Tibial nerve (tissue), 4 donors: Measurements from ENCODE around the gene SPOCK3. TPM values are rescaled to one million over a fixed set of nuclear protein-coding genes. Genes with fewer than 3 reads are reported as not detected.

Experiments
- DNase-seq, 2 donors: peaks; one replicate each; pipeline ENCODE4 v3.0.0-alpha.2; 2019; ENCODE audit warnings: low spot score in 2 of 2
- H3K27ac ChIP-seq, 4 donors: fragments of 200-600 bp; sonication (generic) in 3 of 4; one replicate each; pipeline ENCODE4 v1.5.1; 2017 to 2019; ENCODE audit warnings: mild to moderate bottlenecking in 1 of 4
- H3K27me3 ChIP-seq, 2 donors: fragments of 200-600 bp; sonication (generic) in 1 of 2; one replicate each; pipeline versions ENCODE4 v1.5.1 to v1.6.0; 2017 to 2019
- H3K36me3 ChIP-seq, 3 donors: fragments of 200-600 bp; sonication (generic); one replicate each; pipeline ENCODE4 v1.5.1; 2018 to 2019
- H3K4me1 ChIP-seq, 4 donors: fragments of 200-600 bp; sonication (generic) in 3 of 4; one replicate each; pipeline ENCODE4 v1.5.1; 2017 to 2019
- H3K4me3 ChIP-seq, 4 donors: fragments of 200-600 bp; sonication (generic) in 3 of 4; one replicate each; pipeline ENCODE4 v1.5.1; 2017 to 2019; ENCODE audit warnings: mild to moderate bottlenecking in 1 of 4, moderate library complexity in 1 of 4
- H3K9me3 ChIP-seq, 4 donors: fragments of 200-600 bp; sonication (generic) in 3 of 4; one replicate each; pipeline ENCODE4 v1.5.1; 2017 to 2019
- CTCF ChIP-seq, 5 experiments: fragments of 200-600 bp in 3 of 5; fragments of 450-650 bp in 2 of 5; sonication (generic) in 3 of 5; IDR thresholded peaks; one replicate each; pipeline ENCODE4 v1.5.1; 2016 to 2019; ENCODE audit warnings: antibody characterized with exemption in 5 of 5, mild to moderate bottlenecking in 3 of 5, moderate library complexity in 2 of 5
- EP300 ChIP-seq, 2 donors: sonication (generic); formaldehyde crosslinking; IDR thresholded peaks; one replicate each; pipeline ENCODE4 v1.6.1; 2017; ENCODE audit warnings: antibody characterized with exemption in 2 of 2, mild to moderate bottlenecking in 1 of 2
- POLR2A ChIP-seq, 2 donors: fragments of 450-650 bp; IDR thresholded peaks; one replicate each; pipeline ENCODE4 v1.6.1; 2017; ENCODE audit warnings: antibody characterized with exemption in 2 of 2, mild to moderate bottlenecking in 2 of 2, moderate library complexity in 2 of 2
- WGBS, 2 donors: methylation state at CpG; one replicate each; pipeline ENCODE4 v1.1.5; 2018; 5-methylcytosine and 5-hydroxymethylcytosine counted together
- total RNA-seq, 4 donors: library from RNA; depleted of rRNA; stranded (reverse); fragments of >200 nt; gene quantifications; one replicate each; pipeline ENCODE4 v1.1.0, GENCODE V29; 2016

The SPOCK3 gene
- total RNA-seq, 4 donors from 2014 or later: 1.5 TPM; not detected in 3

- Histone ChIP-seq H3K4me1 (no peaks in the 10 kb centered on the region), H3K9me3 (no peaks in the 10 kb centered on the region), H3K36me3 (no peaks in the 10 kb centered on the region), H3K4me3 (no peak overlapping the region), H3K27me3 (no peaks in the 10 kb centered on the region), H3K27ac (no peak overlapping the region)
- no peak for TF ChIP-seq POLR2A (IDR thresholded peaks at IDR 0.05)
- DNase-seq: no peak
- 31 to 44% methylated on average over 1 of the region's 1 CpG for WGBS, 2 donors
These were observed 303.8 kb downstream of the SPOCK3 start for GRCh38 chr4:166930464-166930863.

- no peak overlapping the region for H3K4me3 ChIP-seq
- H3K36me3 ChIP-seq: no peaks in the 10 kb centered on the region
- DNase-seq: no peak
- 52 to 61% methylated on average over 3 of the region's 3 CpGs for WGBS, 2 donors
- H3K9me3 ChIP-seq: no peaks in the 10 kb centered on the region
- H3K4me1 ChIP-seq: no peaks in the 10 kb centered on the region
- no peak overlapping the region for H3K27ac ChIP-seq
- TF ChIP-seq EP300 (IDR thresholded peaks at IDR 0.05) (no peak), POLR2A (IDR thresholded peaks at IDR 0.05) (no peak), CTCF (IDR thresholded peaks at IDR 0.05) (no peak)
- H3K27me3 ChIP-seq: no peaks in the 10 kb centered on the region
These were observed 309.9 kb downstream of the SPOCK3 start for GRCh38 chr4:166924424-166924823.

DNA sequence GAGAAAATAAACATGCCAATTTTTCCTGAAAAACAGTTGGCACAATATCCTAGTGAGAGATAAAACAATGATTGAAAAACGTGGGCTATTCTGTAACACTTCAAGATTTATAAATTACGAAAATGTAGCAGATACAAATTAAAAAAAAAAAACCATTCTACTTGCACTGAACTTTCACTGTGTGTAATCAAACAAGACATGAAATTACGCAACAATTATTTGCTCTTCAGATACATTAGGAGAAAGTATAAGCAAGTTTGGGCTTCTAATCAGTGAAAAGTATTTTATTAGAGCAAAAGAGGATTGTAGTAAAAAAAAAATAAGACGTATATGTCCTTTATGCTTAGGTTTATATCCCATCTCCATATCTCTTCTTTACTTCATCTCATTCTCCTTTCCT lies 320.4 kb downstream of the SPOCK3 start:
- no peaks in the 10 kb centered on the region for H3K36me3 ChIP-seq
- no peaks in the 10 kb centered on the region for H3K9me3 ChIP-seq
- 72% methylated on average over 4 of the region's 4 CpGs for WGBS, 2 donors
- no peaks in the 10 kb centered on the region for H3K4me1 ChIP-seq
- TF ChIP-seq EP300 (IDR thresholded peaks at IDR 0.05): no peak
- TF ChIP-seq POLR2A (IDR thresholded peaks at IDR 0.05): no peak
- no peak for TF ChIP-seq CTCF (IDR thresholded peaks at IDR 0.05)
- H3K27me3 ChIP-seq: no peaks in the 10 kb centered on the region
- no peak overlapping the region for H3K4me3 ChIP-seq
- no peak for DNase-seq
- H3K27ac ChIP-seq: no peak overlapping the region

- no peaks in the 10 kb centered on the region for H3K36me3 ChIP-seq
- H3K27me3 ChIP-seq: no peaks in the 10 kb centered on the region
- DNase-seq: no peak
- no peak overlapping the region for H3K27ac ChIP-seq
- TF ChIP-seq EP300 (IDR thresholded peaks at IDR 0.05) (no peak), POLR2A (IDR thresholded peaks at IDR 0.05) (no peak), CTCF (IDR thresholded peaks at IDR 0.05) (no peak)
- WGBS, 2 donors: 62 to 72% methylated on average over 5 of the region's 5 CpGs
- no peak overlapping the region for H3K4me3 ChIP-seq
- no peaks in the 10 kb centered on the region for H3K9me3 ChIP-seq
- H3K4me1 ChIP-seq: no peaks in the 10 kb centered on the region
These were observed 330.9 kb downstream of the SPOCK3 start for GRCh38 chr4:166903408-166903807.

- Histone ChIP-seq H3K27me3 (no peaks in the 10 kb centered on the region), H3K4me1 (no peaks in the 10 kb centered on the region), H3K4me3 (no peak overlapping the region), H3K27ac (no peak overlapping the region), H3K36me3 (no peaks in the 10 kb centered on the region), H3K9me3 (no peaks in the 10 kb centered on the region)
- no peak for DNase-seq
- 61 to 69% methylated on average over 1 of the region's 1 CpG for whole genome bisulfite sequencing, 2 donors
- TF ChIP-seq POLR2A (IDR thresholded peaks at IDR 0.05): no peak
- TF ChIP-seq EP300 (IDR thresholded peaks at IDR 0.05): no peak
- TF ChIP-seq CTCF (IDR thresholded peaks at IDR 0.05): no peak
These were observed 331.4 kb downstream of the SPOCK3 start for GRCh38 chr4:166902941-166903340.

GRCh38 chr4:166896254-166896653 lies 338.0 kb downstream of the SPOCK3 start:
- H3K4me1 ChIP-seq: no peaks in the 10 kb centered on the region
- no peak overlapping the region for H3K4me3 ChIP-seq
- no peaks in the 10 kb centered on the region for H3K36me3 ChIP-seq
- WGBS, 2 donors: 33 to 50% methylated on average over 3 of the region's 3 CpGs
- no peak overlapping the region for H3K27ac ChIP-seq
- DNase-seq: no peak
- no peak for TF ChIP-seq CTCF (IDR thresholded peaks at IDR 0.05)
- no peaks in the 10 kb centered on the region for H3K9me3 ChIP-seq
- no peaks in the 10 kb centered on the region for H3K27me3 ChIP-seq
